Subcutaneous adipose tissue (tissue), 4 donors: ENCODE measurements around the gene FOXA2. TPM values are rescaled to one million over a fixed set of nuclear protein-coding genes. Genes with fewer than 3 reads are reported as not detected.

ENCODE experiments used
- CTCF ChIP-seq: fragments of 450-650 bp; IDR thresholded peaks from one replicate; pipeline ENCODE4 v1.5.1; 2016; ENCODE audit warnings: low read depth, mild to moderate bottlenecking, control low read depth, antibody characterized with exemption, moderate library complexity
- total RNA-seq, 4 donors: library from RNA; depleted of rRNA; stranded (reverse); fragments of >200 nt; gene quantifications; one replicate each; pipeline ENCODE4 v1.1.0, GENCODE V29; 2016

The FOXA2 gene
- total RNA-seq, 4 donors from 2014 or later, result not detected

- no peak for TF ChIP-seq CTCF
These were observed 4.4 kb downstream of the FOXA2 start for GRCh38 chr20:22579711-22580697.

- TF ChIP-seq CTCF, result no peak
These were observed 5.3 kb downstream of the FOXA2 start for GRCh38 chr20:22579119-22579427.

- no peak for TF ChIP-seq CTCF
These were observed 5.9 kb downstream of the FOXA2 start for GRCh38 chr20:22578221-22579118.

- no peak for TF ChIP-seq CTCF
These were observed 6.7 kb downstream of the FOXA2 start for GRCh38 chr20:22577515-22578220.

- TF ChIP-seq CTCF, result no peak
These were observed 7.4 kb downstream of the FOXA2 start for GRCh38 chr20:22576733-22577514.

GRCh38 chr20:22576273-22576672 lies 8.1 kb downstream of the FOXA2 start:
- no peak for TF ChIP-seq CTCF
